Muscle layer of colon (tissue), 2 donors: ENCODE measurements around the gene CBX4.

Experiments used
- H3K27ac ChIP-seq: one replicate; pipeline ENCODE4 v1.7.0; 2013; ENCODE audit warnings: low read depth, mild to moderate bottlenecking, low read length, moderate library complexity
- H3K27me3 ChIP-seq, 2 donors: one replicate each; pipeline ENCODE4 v1.7.0; 2013; ENCODE audit warnings: low read length in 2 of 2, mild to moderate bottlenecking in 2 of 2; ENCODE audit not compliant: insufficient read depth in 2 of 2, control insufficient read depth in 1 of 2
- H3K36me3 ChIP-seq: one replicate; pipeline ENCODE4 v1.7.0; 2013; ENCODE audit warnings: mild to moderate bottlenecking, low read length; ENCODE audit not compliant: insufficient read depth
- H3K4me1 ChIP-seq: one replicate; pipeline ENCODE4 v1.7.0; 2013; ENCODE audit warnings: mild to moderate bottlenecking, low read length; ENCODE audit not compliant: insufficient read depth
- H3K4me3 ChIP-seq, 2 donors: one replicate each; pipeline ENCODE4 v1.7.0; 2013; ENCODE audit warnings: low read length in 2 of 2, low read depth in 1 of 2, mild to moderate bottlenecking in 1 of 2, moderate library complexity in 1 of 2
- H3K9ac ChIP-seq: one replicate; pipeline ENCODE4 v1.7.0; 2013; ENCODE audit warnings: low read length
- H3K9me3 ChIP-seq: one replicate; pipeline ENCODE4 v1.7.0; 2013; ENCODE audit warnings: mild to moderate bottlenecking, low read length
- donor health status: abdominal sarcoma.
- donor health status: Adenocarcinoma of cecum.

Gene CBX4

DNA sequence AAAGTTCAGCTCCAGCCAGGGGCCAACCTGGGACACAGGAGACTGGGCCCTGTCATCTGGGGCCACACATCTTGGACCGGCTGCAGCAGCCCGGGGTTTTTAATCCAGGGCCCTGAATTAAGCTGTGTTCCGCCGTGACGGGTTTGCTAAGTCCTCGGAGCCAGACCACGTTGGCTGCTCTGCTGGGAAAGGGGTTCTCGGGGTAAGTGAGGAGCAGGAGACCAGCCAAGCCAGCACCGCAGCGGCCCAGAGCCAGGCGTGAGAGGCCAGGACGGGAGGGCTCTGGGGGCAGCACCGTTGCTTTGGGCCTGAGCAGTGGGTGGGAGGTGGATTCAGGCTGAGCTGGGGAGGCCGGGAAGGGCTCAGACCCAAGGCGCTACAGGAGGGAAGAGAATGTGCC lies 31.3 kb upstream of the CBX4 start:
- H3K27me3 ChIP-seq, result peaks cover 0 to 2% of the 10 kb centered on the region in 2 donors
- no peaks in the 10 kb centered on the region for H3K4me1 ChIP-seq
- H3K27ac ChIP-seq, result no peak overlapping the region
- H3K36me3 ChIP-seq, result no peaks in the 10 kb centered on the region
- no peaks in the 10 kb centered on the region for H3K9me3 ChIP-seq
- H3K4me3 ChIP-seq, result no peak overlapping the region
- no peak overlapping the region for H3K9ac ChIP-seq

DNA sequence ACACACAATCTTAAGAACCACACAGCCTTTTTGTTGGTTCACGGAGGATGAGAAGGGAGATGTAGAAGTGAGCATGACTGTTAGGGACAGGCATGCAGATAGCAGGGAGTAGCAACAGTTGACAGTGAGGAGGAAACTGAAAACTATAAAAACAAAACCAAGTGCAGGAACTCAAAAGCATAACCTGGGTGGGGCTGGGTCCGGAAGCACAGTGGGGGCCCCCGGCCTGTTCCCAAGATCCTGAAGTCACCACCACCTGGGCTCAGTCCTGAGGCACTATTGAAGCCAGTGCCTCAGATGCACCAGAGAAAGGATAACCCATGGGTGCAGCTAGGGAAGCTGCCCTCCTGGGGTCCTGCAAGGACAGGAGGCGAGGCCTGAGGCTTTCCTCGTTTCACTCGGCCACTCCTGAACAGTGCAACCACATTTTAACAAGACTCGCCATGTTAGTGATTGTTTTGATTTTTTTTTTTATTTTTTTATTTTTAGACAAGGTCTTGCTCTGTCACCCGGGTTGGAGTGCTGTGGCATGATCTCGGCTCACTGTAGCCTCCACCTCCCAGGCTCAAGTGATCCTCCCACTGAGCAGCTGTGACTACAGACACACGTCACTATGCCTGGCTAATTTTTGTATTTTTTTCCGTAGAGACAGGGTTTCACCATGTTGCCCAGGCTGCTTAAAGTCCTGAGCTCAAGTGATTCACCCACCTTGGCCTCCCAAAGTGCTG lies 27.7 kb upstream of the CBX4 start:
- H3K36me3 ChIP-seq, result no peaks in the 10 kb centered on the region
- H3K4me3 ChIP-seq, result no peak overlapping the region
- H3K9ac ChIP-seq, result no peak overlapping the region
- H3K27me3 ChIP-seq, result peaks cover 5% of the 10 kb centered on the region in 2 donors
- H3K9me3 ChIP-seq, result no peaks in the 10 kb centered on the region
- H3K27ac ChIP-seq, result no peak overlapping the region
- no peaks in the 10 kb centered on the region for H3K4me1 ChIP-seq

DNA sequence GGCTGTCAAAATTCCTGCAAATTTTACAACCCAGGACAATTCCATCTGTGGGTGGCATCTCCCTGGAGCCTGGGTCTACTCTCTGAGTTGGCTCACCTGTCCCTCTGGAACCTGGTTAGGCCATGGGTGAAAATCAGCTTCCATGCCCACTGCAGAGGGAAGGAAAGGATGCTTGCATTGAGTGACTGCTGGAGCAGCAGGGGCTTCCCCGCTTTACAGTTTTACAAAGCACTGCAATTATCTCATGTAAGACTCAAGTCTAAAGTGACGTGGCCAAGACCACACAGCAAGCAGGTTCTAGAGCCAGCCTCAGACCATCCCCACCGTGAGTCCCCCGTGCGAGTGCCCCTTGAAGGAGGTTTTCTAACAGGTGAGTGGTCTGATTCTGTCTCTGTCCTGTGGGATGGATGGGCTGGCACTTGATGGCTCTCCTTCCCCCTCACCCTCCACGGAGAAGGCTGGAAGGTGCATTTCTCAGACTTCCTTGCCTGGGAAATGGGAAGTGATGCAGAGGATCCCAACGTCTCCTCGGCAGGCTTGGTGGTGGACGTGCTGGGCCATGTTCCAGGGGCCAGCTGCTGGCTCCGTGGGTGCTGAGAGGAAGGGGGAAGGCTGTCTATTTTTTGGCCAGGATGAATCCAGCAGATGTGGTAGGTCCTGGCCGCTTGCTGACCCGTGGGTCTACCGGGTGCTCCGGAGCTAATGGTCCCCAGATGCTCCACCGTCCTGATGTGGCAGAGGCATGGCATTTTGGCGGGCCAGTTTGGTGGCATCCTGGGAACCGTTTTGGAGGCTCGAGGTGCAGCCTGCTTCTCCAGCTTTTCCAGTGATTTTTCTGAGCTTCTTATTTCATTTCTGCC lies 26.3 kb upstream of the CBX4 start:
- Histone ChIP-seq H3K4me3 (no peak overlapping the region), H3K9ac (no peak overlapping the region), H3K4me1 (no peaks in the 10 kb centered on the region), H3K27me3 (peaks cover 5 to 13% of the 10 kb centered on the region in 2 donors), H3K36me3 (no peaks in the 10 kb centered on the region), H3K9me3 (no peaks in the 10 kb centered on the region), H3K27ac (no peak overlapping the region)

DNA sequence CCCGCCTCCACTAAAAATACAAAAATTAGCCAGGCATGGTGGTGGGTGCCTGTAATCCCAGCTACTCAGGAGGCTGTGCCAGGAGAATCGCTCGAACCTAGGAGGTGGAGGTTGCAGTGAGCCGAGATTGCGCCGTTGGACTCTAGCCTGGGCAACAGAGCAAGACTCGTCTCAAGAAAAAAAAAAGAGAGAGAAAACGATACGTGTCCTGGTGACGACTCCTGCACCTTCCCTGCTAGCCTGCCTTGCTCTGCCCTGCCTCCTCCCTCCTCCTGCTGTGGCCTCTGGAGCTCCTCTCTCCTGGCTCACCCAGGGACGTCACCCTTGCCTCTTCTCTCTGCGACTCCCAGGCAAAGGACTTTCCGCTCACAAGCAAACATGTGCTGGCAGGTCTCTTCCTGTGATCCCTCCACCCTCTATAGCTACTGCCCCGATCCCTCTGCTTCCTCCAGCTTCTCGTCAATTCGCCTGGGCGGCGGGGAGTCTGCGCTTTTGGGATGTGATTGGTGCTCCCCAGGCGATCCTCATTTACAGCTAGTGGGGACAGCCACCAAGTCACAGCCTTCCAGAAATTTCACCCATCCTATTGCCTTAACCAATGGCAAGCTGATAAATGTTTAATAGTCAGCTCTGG lies 25.5 kb upstream of the CBX4 start:
- Histone ChIP-seq H3K9ac (no peak overlapping the region), H3K9me3 (no peaks in the 10 kb centered on the region), H3K4me3 (no peak overlapping the region), H3K27me3 (peaks cover 5 to 22% of the 10 kb centered on the region in 2 donors), H3K27ac (no peak overlapping the region), H3K36me3 (no peaks in the 10 kb centered on the region), H3K4me1 (no peaks in the 10 kb centered on the region)

DNA sequence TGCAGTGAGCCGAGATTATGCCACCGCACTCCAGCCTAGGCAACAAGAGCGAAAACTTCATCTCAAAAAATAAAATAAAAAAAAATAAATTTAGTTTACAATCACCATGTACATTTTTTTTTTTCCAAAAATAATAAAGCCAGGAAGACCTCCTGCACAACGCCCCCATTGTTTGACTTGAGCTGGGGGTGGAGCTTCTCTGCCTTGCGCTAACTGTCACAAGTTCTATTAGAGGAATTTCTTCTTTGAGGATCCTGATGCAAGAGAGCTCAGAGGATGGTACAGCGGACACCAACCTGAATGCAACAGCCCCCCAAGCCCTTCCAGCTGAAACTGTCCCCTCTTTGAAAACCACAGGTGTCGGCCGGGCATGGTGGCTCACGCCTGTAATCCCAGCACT lies 24.9 kb upstream of the CBX4 start:
- H3K9ac ChIP-seq, result no peak overlapping the region
- H3K27ac ChIP-seq, result no peak overlapping the region
- no peaks in the 10 kb centered on the region for H3K36me3 ChIP-seq
- no peaks in the 10 kb centered on the region for H3K4me1 ChIP-seq
- no peaks in the 10 kb centered on the region for H3K9me3 ChIP-seq
- peaks cover 5 to 25% of the 10 kb centered on the region in 2 donors for H3K27me3 ChIP-seq
- no peak overlapping the region for H3K4me3 ChIP-seq

DNA sequence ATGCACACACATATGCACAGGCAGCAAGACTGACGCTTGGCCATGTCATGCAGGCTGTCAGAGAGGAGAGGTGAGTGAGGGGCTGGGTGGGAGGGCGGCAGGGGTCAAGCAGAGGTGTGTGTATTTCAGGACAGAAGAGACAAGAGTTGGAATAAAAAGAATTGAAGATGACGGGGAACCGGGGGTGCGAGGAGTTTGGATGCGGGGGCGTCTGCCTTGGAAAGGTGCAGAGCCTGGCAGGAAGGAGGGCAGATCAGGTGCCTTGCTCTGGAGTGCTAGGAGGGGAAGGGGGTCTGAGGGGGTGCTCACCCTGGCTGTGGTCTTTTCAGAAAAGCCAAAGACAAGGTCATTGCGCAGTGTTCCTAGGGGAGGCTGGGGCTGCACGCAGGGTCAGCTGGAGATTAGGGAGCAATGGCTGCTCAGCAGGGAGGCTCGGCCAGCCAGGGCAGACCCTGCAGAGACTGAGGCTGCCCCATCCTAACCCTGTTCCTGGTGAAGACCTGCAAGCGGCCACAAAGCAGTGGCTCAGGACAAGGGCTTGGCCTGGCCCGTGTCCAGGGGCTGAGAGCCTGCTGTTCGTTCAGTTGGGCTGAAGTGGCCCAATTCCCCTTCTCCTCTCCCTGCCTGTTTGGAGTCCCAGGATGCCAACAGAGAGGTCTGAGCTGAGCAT lies 23.7 kb upstream of the CBX4 start:
- peaks cover 5 to 28% of the 10 kb centered on the region in 2 donors for H3K27me3 ChIP-seq
- no peak overlapping the region for H3K27ac ChIP-seq
- H3K4me3 ChIP-seq, result no peak overlapping the region
- no peaks in the 10 kb centered on the region for H3K9me3 ChIP-seq
- no peaks in the 10 kb centered on the region for H3K4me1 ChIP-seq
- no peak overlapping the region for H3K9ac ChIP-seq
- H3K36me3 ChIP-seq, result no peaks in the 10 kb centered on the region

DNA sequence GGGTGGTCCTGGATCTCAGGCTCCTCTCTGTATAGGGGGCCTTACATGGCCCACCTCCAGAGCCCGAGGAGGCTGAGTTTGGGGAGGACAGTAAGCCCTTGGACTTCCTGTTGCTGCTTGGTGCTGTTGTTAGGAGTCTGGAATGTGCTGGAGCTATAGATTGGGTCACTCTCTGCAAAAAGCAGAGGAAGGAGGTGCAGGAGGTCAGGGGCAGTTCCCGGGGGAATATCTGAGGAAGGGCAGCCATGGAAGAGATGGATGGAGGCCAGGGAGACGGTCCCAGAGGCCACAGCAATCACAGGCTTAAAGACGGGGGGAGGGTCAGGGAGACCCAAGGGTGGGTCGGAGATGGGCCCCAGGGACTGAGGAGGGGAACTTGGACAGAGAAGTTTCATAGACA lies 23.0 kb upstream of the CBX4 start:
- Histone ChIP-seq H3K27ac (no peak overlapping the region), H3K4me3 (no peak overlapping the region), H3K9me3 (no peaks in the 10 kb centered on the region), H3K9ac (no peak overlapping the region), H3K4me1 (no peaks in the 10 kb centered on the region), H3K36me3 (no peaks in the 10 kb centered on the region), H3K27me3 (peaks cover 5 to 28% of the 10 kb centered on the region in 2 donors)

DNA sequence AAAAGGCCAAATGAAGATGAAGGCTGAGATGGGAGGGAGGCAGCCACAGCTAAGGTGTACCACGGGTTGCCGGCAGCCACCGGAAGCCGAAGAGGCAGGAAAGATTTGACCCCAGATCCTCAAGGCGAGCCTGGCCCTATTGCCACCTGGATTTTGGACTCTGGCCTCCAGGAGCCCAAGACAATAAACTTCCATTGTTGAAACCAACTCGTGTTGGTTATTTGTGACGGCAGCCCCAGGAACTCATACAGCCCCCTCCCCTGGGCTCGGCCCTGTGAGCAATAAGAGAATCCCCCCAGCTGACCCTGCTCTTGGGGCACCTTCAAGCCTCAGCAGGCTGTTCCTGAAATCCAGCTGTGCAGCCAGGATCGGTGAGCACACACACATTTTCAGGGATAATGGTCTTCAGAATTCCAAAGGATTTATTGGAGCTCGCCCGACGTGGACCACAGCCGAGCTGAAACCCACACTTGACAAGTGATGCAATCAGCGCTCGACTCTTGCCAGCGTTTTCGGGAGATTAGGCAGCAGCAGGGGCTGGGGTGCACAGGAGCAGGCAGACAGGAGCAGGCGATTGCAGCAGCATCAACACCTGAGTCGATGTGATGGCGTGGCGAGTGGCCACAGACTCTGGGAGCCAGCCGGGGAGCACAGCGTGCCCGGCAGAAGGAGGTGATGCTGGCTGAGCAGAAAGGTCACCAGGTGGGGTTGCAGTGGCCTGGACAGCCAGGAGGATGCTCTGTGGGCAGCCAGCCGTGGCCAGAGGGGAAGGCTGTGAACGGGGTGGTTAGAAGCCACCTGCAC lies 22.4 kb upstream of the CBX4 start:
- Histone ChIP-seq H3K36me3 (no peaks in the 10 kb centered on the region), H3K4me1 (no peaks in the 10 kb centered on the region), H3K4me3 (no peak overlapping the region), H3K27ac (no peak overlapping the region), H3K9me3 (no peaks in the 10 kb centered on the region), H3K9ac (no peak overlapping the region), H3K27me3 (peaks cover 5 to 28% of the 10 kb centered on the region in 2 donors)

DNA sequence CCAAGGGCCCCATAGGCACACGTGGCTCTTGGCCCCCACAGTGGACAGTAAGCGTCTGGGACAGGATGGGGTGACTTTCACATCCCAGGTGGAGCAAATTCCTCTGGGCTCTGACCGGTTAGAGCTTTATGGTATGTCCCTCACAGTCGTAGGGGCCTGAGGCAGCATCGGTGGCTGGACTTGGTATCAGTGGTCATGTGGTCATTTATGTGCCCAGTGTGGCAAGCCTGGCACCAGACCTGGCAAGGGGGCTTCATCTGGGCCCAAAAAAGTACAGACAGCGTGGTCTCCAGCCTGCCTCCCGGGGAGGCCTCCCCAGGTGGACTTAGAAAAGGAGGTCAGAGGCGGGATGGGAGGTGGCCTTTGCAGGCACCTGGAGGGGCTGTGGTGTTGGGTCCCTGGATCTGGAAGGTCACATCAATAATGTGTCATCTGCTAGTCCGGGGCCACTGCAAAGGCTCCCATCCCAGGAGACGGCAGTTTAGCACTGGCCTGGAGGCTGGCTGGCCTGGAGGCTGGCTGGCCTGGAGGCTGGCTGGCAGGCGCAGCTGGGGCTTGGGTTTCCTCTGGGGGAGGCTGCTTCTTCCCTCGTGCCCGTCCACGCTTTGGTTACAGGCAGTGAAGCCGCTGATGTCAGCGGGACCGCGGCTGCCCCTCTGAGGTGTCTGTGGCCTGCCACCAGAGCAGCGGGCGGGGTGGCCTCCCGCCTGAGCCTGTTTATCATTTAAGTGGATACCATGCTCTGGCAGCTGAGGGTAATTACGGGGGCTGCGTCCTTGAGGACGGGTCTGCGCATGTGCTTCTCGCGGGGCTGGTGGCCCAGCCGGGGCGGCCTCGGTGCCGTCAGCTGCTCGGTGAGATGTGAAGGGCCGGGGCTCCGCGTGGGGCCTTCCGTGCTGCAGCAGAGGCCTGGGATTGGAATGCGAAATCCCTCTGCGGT lies 20.7 kb upstream of the CBX4 start:
- no peak overlapping the region for H3K9ac ChIP-seq
- peaks cover 0 to 34% of the 10 kb centered on the region in 2 donors for H3K27me3 ChIP-seq
- no peak overlapping the region for H3K4me3 ChIP-seq
- no peaks in the 10 kb centered on the region for H3K36me3 ChIP-seq
- no peaks in the 10 kb centered on the region for H3K4me1 ChIP-seq
- no peak overlapping the region for H3K27ac ChIP-seq
- H3K9me3 ChIP-seq, result no peaks in the 10 kb centered on the region

DNA sequence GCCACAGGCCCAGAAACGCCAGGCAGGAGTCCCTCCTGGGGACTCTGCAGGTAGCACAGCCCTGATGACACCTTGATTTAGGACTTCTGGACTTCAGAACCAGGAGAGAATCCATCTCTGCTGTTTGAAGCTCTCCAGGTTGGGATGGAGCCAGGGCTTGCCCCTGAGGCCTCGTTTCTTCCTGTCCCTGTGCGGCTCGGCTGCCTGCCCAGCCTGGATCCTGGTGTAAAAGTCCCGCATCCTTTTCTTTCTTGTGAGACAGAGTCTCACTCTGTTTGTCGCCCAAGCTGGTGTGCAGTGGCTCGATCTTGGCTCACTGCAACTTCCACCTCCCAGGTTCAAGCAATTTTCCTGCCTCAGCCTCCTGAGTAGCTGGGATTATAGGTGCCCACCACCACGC lies 17.9 kb upstream of the CBX4 start:
- Histone ChIP-seq H3K36me3 (no peaks in the 10 kb centered on the region), H3K9ac (no peak overlapping the region), H3K27me3 (peaks cover 0 to 30% of the 10 kb centered on the region in 2 donors), H3K9me3 (no peaks in the 10 kb centered on the region), H3K4me1 (no peaks in the 10 kb centered on the region), H3K4me3 (no peak overlapping the region), H3K27ac (no peak overlapping the region)
